HG03575 (cell line): ENCODE data around the gene LGALS7.

Experiments
- ATAC-seq: cut with Tn5 transposase; IDR thresholded peaks from one replicate; pipeline ENCODE4 v1.9.1; 2021; ENCODE audit not compliant: unreplicated experiment, insufficient number of reproducible peaks, low FRiP score; ENCODE audit errors: extremely low read depth

LGALS7 gene

DNA sequence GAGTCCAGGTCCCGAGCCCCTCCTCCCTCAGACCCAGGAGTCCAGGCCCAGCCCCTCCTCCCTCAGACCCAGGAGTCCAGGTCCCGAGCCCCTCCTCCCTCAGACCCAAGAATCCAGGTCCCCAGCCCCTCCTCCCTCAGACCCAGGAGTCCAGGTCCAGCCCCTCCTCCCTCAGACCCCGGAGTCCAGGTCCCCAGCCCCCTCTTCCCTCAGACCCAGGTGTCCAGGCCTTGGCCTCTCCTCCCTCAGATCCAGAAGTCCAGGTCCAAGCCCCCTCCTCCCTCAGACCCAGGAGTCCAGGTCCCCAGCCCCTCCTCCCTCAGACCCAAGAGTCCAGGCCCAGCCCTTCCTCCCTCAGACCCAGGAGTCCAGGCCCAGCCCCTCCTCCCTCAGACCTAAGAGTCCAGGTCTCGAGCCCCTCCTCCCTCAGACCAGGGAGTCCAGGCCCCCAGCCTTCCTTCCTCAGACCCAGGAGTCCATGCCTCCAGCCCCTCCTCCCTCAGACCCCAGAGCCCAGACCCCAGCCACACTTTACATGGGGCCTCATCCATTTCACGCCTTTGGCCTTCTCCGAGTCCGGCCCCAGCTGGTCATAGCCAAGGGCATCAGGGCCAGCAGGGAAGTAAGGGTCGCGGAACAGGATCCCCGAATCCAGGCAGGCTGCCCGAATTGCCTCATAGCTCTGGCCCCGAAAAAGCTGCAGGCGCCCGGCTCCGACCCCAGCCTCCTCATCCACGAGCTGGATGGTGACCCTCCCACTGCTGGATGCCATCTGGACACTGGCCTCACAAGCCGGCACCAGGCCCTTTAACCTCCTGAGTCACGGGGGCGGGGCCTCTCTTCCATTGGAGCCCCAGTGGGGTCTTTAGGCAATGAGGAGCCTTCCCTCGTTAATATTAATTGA lies 29.7 kb downstream of the LGALS7 start:
- ATAC-seq = no peak

DNA sequence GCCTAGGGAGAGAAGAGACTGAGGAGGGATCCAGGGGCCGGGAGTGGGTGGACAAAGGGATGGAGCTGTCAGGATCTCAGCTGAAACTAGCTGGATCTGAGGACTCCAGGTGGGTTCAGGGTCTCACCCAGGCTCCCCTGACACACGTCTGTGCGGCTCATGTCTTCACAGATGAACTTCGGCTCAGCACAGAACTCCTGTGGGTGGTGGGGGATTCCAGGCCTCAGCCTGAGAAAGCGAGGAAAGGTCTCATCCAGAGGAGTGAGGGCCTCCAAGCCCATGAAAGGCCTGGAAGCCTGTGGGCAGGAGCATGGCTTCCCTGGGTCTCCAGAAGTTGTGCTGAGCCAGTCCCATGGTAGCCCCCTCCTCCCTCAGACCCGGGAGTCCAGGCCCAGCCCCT lies 30.4 kb downstream of the LGALS7 start:
- ATAC-seq = no peak

DNA sequence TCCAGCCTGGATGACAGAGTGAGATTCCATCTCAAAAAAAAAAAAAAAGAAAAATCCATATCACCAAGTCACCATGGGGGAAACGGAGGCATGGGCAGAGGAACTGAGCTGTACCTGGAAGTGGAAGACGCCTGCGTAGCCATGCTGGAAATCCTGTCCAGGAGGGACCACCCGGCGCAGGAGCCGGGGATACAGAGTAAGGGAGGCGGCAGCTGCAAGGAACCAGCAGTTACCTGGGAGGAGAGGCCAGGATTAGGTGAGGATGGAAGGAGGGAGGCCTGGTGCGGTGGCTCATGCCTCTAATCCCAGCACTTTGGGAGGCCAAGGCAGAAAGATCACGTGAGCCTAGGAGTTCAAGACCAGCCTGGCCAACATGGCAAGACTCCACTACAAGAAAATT lies 31.0 kb downstream of the LGALS7 start:
- no peak for ATAC-seq

DNA sequence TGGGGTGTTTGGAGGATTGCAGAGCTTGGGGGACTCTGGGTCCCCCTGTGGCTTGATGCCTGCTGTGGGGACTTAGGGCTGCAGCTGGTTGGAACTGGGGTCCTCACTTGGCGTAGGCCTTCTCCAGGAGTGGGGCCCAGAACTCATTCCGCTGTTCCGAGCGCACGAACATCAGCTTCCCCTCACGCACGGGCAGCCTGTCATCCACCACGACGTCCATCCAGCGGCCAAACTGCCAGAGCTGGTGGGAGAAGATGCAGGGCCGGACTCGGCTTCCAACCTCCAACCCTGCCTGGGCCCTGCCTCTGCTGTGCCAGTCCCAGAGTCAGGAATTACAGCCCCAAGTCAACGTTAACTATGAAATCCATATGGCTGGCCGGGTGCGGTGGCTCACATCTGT lies 31.6 kb downstream of the LGALS7 start:
- ATAC-seq = no peak

DNA sequence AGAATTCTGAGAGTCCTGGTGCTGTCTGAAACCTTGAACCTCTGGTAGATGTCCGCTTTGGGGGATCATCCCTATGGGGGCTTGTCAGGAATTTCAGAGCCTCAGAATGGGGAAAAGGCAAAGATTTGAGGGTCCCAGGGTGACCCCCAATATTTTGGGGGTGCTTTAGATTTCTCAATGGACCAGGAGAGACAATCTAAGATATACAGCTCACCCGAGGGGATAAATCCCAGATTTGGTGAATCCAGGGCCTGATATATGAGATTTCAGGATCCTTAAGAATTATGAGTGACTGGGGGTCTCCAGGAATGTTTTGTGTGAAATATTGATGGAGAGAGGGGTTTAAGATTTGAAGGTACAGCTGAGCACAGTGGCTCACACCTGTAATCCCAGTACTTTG lies 32.4 kb downstream of the LGALS7 start:
- no peak for ATAC-seq

DNA sequence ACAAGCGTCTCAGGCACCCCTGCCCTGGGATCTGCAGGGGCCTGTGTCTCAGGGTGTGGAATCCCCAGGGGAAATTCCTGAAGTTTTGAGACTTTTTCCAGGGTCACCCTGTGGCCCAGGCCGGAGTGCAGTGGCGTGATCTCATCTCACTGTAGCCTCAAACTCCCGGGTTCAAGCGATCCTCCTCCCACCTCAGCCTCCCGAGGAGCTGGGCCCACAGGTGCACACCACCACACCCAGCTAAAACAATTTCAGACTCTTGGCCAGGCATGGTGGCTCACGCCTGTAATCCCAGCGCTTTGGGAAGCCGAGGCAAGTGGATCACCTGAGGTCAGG lies 33.1 kb downstream of the LGALS7 start:
- ATAC-seq = no peak

DNA sequence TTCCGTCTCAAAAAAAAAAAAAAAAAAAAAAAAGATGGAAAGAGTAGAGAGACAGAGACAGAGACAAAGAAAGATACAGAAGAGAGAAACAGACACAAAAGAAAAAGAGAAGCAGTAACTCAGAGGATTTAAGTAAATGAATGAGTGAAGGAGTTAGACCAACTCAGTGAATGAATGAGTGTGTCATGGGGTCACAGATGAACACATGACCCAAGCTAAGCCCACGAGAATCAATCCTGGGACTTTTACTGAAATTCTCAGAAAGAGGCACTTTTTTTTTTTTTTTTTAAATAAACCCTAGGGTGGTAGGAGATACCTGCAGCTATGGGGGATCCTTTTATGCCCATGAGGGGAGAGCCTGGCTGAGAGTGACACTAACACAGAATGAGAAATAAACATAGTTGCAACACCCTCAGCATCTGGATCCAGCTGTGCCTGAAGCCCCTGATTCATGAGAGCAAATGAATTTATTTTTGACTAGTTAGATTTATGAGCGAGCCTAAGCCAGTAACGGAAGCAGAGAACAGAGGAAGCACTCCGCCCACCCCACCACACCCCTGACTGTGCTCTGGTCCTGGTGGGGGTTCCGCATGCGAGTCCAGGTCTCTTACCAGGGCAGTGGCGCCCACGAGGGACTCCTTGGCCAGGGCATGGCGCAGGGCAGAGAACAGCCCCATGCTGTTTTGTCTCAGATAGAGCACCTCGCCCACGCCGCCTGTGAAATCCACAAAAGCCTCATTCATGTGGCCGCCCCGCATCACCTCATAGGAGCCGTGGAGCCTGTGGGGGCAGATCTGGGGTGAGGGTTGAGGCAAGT lies 33.7 kb downstream of the LGALS7 start:
- ATAC-seq = no peak

DNA sequence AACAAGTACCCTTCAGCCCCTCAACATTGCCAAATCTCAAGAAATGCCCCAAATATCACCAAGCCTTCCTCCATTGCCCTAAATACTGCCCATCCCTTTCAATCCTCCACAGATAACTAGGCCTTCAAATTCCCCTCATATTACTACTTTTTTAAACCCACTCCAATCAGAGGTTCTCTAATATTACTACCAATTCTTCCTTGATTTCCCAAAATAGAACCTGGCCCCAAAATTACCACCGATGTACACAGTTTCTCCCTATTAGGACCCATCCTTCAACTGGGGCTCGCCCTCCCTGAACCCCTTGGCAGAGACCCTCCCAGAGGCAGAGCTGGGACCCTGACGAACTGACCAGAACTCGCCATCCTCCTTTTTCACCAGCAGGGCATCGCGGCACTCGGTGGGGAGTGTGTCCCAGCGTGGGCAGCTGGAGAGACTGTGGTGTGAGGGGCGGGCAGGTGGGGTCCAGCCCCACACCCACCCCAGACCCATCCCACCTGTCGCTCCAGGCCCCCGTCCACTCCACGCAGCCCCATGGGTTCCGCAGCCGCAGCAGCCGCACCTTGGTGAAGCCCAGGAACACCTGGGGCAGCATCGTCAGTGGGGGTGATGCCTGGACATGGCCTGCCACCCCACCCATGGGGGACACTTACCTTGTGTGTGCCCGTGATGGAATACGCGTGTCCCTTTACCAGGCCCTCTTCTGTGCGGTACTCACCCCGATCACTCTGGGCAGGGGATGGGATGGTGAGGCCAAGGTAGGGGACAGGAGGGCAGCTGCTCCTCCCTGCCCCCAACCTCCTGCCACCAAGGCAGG lies 35.2 kb downstream of the LGALS7 start:
- no peak for ATAC-seq

DNA sequence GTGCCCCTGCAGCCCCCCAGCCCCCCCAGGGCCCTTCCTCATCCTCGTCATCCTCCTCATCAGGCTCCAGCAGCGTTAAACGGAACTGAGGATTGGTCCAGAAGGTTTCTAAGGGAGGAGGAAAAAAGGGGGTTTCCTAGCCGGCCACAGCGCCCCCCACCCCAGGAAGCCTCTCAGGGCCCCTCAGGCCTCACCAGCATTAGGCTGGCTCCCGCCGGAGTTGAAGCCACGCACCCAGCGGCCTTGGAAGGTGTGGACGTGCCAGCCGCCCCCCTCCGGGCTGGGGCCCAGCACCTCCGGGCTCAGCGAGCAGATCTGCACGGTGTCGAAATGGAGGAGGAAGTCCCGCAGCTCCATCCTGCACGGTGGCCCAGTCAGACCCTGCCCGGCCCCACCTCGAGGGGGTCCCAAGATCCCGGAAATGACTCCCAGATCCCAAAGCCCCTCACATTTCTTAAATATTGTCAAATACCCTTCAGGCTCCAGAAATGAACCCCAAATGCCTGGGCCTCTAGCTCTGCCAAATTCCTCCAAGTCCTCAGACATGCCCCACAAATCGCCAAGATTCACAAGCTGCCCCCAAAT lies 35.9 kb downstream of the LGALS7 start:
- ATAC-seq = no peak

DNA sequence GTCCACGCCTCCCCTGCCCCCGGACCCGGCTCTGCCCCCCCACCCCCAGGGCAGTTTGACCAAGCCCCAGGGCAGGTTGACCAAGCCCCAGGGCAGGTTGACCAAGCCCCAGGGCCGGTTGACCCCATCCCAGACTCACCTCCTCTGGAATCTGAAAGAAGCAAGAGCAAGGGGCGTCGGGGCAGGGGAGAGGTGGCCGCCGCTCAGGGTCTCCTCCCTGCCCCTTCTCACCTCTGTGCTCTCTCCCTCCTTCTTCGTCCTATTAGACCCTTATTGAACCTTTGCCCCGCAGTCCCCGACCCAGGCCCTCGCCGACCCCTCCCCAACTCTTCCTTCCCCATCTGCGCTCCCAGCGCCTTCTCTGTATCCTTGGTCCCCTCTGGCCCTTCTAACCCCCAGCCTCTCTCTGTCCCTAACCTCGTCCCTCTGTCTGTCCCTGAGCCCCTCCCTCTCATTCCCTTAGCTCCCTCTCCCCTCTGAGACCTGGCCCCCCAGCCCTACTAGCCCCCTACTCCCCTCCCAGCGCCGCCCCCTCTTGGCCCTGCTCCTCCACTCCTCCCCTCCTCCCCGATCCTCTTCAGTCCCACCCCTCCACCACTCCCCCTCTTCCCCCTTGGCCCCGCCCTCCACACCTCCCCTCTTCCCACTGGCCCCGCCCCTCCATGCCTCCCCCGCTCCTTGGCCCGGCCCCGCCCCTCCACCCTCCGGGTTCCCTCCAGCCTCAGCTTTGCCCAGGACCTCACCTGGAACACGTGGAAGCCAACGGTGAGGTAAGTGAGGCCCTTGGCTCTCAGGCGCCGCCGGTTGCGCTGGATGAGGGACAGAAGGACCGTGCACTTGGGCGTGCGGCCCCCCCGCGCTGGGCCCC lies 36.7 kb downstream of the LGALS7 start:
- ATAC-seq = no peak

DNA sequence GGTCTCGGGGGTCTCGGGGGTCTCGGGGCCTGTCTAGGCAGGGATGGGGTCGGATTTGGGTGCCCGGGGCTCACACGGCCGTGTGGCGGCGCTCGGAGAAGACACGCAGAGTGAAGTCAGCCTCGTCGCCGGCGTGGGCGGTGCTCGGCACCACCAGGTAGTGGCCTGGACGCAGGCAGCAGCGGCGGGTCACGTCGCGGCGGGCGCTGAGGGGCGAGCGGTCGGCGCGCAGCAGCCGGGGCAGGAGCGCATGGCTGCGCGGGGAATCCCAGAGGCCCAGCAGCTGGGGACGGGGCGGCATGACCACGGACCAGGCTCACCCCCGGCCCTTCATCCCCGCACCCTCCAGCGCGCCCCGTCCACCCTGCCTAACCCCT lies 37.3 kb downstream of the LGALS7 start:
- ATAC-seq = no peak

DNA sequence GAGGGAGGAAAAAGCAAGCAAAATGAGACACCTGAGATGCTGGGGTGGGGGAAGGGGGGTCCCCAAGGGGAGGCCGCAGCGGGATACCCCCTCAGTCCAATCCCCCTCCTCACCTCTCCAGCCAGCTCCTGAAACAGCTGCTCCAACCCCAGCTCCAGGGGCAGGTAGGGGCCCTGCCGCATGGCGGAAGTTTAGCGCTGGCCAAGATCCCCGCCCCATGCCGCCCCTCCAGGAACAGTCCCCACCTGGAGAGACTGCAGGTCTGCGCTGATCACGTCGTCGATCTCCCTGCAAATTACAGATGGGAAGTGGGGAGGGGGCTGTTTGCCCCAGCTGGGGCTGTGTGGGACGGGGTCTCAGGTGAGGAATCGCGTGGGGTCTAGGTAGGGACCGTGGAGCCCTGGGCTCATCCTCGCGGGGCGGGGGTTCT lies 38.0 kb downstream of the LGALS7 start:
- ATAC-seq = no peak

DNA sequence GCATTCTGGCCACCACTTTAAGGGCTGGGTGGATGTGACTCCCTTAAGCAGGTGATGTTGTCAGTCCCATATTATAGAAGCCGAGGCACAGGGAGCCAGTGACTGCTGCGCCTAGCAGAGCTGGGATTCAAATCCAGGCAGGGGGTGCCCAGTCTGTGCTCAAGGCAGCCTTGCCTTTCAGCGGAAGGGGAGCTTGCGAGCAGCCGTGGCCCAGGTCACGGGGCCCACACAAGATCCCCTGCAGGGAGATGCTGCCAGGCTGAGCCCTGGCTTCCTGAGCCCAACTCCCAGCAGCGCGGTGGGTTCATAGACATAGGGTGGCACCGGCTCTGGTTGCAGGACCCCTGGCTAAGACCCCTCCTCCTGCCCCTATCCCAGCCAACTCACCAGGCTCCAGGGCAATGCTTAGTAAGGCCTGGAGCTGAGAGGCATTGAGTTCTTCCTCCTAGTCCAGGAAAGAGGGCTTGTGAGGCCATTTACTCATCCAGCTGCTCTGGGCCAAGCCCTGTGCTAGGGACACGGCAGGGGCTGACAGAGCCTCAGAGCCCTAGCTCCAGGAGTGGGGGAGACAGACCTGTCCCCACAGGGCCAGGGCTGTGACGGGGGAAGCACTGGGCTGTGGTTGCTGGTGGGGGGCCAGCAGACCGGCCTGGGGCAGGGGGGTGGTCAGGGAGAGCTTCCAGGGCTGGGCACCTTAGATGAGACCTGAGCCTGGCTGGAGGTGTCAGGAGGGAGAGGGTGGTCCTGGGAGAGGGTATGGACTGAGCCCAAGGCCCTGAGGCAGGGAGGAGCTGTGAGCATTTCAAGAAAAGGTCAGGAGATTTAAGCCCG lies 38.7 kb downstream of the LGALS7 start:
- ATAC-seq = no peak

DNA sequence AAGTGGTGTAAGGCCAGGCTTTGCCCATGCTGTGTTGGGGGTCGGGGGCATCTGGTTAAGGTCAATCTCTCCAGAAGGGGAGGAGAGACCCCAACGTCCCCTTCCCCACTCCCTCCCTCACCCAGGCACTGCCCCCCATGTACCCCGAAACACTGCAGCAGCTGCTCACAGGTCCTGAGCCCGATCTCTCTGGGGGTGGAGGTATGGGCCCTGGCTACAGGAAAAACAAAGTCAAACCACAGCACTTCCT lies 39.2 kb downstream of the LGALS7 start:
- ATAC-seq = no peak

DNA sequence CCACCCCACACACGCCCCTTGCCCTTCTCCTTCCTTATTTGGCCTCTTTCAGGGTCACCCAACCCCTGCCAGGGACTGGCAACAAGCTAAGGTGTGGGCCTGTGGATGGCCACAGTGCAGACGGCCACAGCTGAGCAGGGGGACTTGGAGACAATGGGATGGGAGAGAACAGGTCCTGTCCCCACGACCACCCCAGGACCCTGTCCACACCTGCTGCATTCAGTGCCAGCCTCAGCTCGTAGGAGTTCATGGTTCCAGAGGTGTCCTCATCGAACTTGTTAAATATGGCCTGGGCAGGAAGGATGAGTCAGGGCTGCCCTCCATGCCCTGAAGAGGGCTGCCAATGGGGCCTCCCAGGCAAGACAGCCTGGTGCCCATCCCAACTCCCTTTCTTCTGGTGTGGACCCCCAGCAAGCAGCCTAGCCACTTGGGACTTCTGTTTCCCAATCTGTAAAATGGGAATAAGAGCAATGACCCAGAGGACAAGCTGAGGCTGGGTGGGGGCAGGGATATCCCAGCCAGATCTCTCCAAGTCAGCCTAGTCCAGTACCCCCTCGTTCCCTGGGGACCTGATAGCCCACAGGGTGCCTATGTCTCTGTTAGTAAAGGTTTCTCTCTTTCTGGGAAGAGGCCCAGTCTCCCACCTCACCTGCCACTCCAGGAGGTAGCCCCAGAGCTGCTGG lies 39.7 kb downstream of the LGALS7 start:
- no peak for ATAC-seq

DNA sequence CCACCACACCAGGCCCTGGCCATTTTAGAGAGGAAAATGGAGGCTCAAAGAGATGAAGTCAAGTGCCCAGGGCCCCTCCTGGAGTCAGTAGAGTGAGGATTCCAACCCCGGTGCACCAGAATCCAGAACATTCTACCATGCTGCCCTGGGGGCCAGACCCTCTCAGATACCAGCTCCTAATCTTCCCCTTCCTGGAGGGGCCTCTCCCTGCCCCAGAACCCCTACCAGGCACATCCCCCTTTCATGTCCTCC lies 40.1 kb downstream of the LGALS7 start:
- ATAC-seq = no peak

DNA sequence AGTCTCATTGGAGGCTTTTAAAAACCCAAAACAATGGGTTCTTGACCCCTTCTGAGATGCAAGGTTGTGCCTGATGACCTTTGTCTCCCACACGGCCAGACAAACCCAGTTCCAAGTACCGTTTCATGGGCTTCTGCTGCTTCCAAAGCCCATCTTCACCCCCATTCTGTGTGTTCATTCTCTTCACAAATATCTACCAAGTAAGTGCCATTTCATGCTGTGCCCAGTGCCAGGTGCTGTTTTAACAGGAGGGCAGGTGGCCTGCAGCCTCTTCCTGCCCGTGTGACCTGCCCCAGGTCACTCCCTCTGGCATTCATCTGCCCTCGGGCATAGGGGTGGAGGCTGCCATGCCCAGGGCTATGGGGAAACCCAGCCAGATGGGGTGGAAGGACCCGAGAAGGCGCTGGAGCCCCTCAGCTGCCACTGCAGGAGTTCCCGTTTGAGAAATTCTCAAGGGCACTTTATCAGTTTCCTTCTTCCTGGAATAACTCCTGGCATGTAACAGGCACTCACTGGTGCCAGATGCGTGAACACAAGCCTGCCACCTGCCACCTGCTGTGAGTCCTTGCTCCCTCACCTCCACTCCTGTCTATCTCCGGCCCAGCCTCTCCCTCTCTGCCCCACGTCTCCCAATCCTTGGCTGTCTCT lies 41.5 kb downstream of the LGALS7 start:
- no peak for ATAC-seq
